Inferior parietal cortex (tissue), 1 donor: ENCODE results near the gene EGFL8.

ENCODE experiments used
- DNase-seq: peaks from one replicate; pipeline ENCODE4 v3.0.0-alpha.2; 2016; ENCODE audit errors: extremely low spot score

Gene EGFL8

GRCh38 chr6:32167761-32168262 lies 3.4 kb downstream of the EGFL8 start:
- DNase-seq: no peak

- no peak for DNase-seq
Measured at GRCh38 chr6:32168350-32168749, 4.0 kb downstream of the EGFL8 start.

GRCh38 chr6:32168807-32169591 lies 4.6 kb downstream of the EGFL8 start:
- no peak for DNase-seq

- DNase-seq: no peak
Measured at GRCh38 chr6:32170294-32170693, 5.9 kb downstream of the EGFL8 start.

GRCh38 chr6:32171234-32171633 lies 6.8 kb downstream of the EGFL8 start:
- DNase-seq: no peak

GRCh38 chr6:32173051-32173727 lies 8.8 kb downstream of the EGFL8 start:
- DNase-seq: no peak

- DNase-seq: no peak
Measured at GRCh38 chr6:32174416-32174815, 10.0 kb downstream of the EGFL8 start.

GRCh38 chr6:32175322-32175710 lies 10.9 kb downstream of the EGFL8 start:
- no peak for DNase-seq

- DNase-seq: peak; percentile 96
Measured at GRCh38 chr6:32175711-32176475, 11.5 kb downstream of the EGFL8 start, which contains the start of gene AGPAT1. AGPAT1 (minus strand) TSS chr6:32176084; CDS start chr6:32171496, 4,588 bp downstream.

- DNase-seq: peak; percentile 41
Measured at GRCh38 chr6:32176476-32177182, 12.2 kb downstream of the EGFL8 start.

GRCh38 chr6:32177183-32177787 lies 12.9 kb downstream of the EGFL8 start:
- DNase-seq: no peak

GRCh38 chr6:32177788-32178546 lies 13.6 kb downstream of the EGFL8 start, which contains the start of gene RNF5:
RNF5 (plus strand) TSS chr6:32178405; CDS start chr6:32178512, 107 bp downstream.
- DNase-seq: peak; percentile 100

- no peak for DNase-seq
Measured at GRCh38 chr6:32178547-32179440, 14.4 kb downstream of the EGFL8 start.

GRCh38 chr6:32179766-32180405 lies 15.5 kb downstream of the EGFL8 start:
- DNase-seq: no peak

- DNase-seq: no peak
Measured at GRCh38 chr6:32181148-32181702, 16.8 kb downstream of the EGFL8 start.

- DNase-seq: no peak
Measured at GRCh38 chr6:32181915-32182529, 17.6 kb downstream of the EGFL8 start.

GRCh38 chr6:32182555-32182981 lies 18.2 kb downstream of the EGFL8 start:
- DNase-seq: no peak

- no peak for DNase-seq
Measured at GRCh38 chr6:32183030-32183429, 18.6 kb downstream of the EGFL8 start.
